WTC11 (cell line): ENCODE data around the gene POLR3B. TPM values are rescaled to one million over a fixed set of nuclear protein-coding genes. Genes with fewer than 3 reads are reported as not detected.
A peak's percentile ranks its signal among the peaks of the same experiment; 100 is the strongest.
"Not testable (repeated sequence)": the region's sequence is repeated elsewhere in the genome, so short reads cannot be mapped to it uniquely, and the experiment has no call there.

Source experiments
- ATAC-seq: fragments of 200-7000 bp; cut with Tn5 transposase; 2 replicates; pipeline ENCODE4 v1.10.0; 2021; ENCODE audit warnings: mild to moderate bottlenecking, moderate library complexity
- CTCF ChIA-PET: fragments of 300-600 bp; sonication (Branson Sonifier 250); formaldehyde crosslinking; loops from one replicate; lab custom pipeline; 2021; ENCODE audit warnings: antibody characterized with exemption; lab: Charles Lee
- POLR2A ChIA-PET: fragments of 350-600 bp; sonication (Branson Sonifier 250); formaldehyde crosslinking; loops from one replicate; lab custom pipeline; 2021; ENCODE audit warnings: antibody characterized with exemption; lab: Charles Lee
- DNase-seq: peaks from one replicate; pipeline ENCODE4 v3.0.0; 2021; ENCODE audit warnings: low spot score
- H3K27ac Mint-ChIP-seq: 2 replicates; pipeline ENCODE4 v1.8.0; 2021; ENCODE audit warnings: mixed read lengths
- H3K27me3 Mint-ChIP-seq: 2 replicates; pipeline ENCODE4 v1.8.0; 2021; ENCODE audit warnings: low read depth, mild to moderate bottlenecking, moderate library complexity, mixed read lengths
- H3K36me3 Mint-ChIP-seq: 2 replicates; pipeline ENCODE4 v1.8.0; 2021; ENCODE audit warnings: mixed read lengths
- H3K4me1 Mint-ChIP-seq: 2 replicates; pipeline ENCODE4 v1.8.0; 2022; ENCODE audit warnings: mixed read lengths
- H3K4me3 Mint-ChIP-seq: 2 replicates; pipeline ENCODE4 v1.8.0; 2021; ENCODE audit warnings: mild to moderate bottlenecking, moderate library complexity, mixed read lengths
- H3K9me3 Mint-ChIP-seq: 2 replicates; pipeline ENCODE4 v1.8.0; 2021; ENCODE audit warnings: mixed read lengths
- ELF4 ChIP-seq: sonication (generic); formaldehyde crosslinking; IDR thresholded peaks from 2 replicates; pipeline ENCODE4 v1.8.1; 2022; ENCODE audit warnings: low read depth, mild to moderate bottlenecking, moderate library complexity, missing genetic modification reagents
- EMX1 ChIP-seq: fragments of 250-450 bp; sonication (Bioruptor Pico); IDR thresholded peaks from 2 replicates; pipeline ENCODE4 v1.8.0; 2021; ENCODE audit warnings: mild to moderate bottlenecking
- IRF2 ChIP-seq: sonication (generic); formaldehyde crosslinking; IDR thresholded peaks from 2 replicates; pipeline ENCODE4 v1.8.0; 2022; ENCODE audit warnings: low read depth, missing genetic modification reagents, borderline replicate concordance
- MXD4 ChIP-seq: fragments of 250-450 bp; sonication (Bioruptor Pico); IDR thresholded peaks from 2 replicates; pipeline ENCODE4 v1.8.0; 2021; ENCODE audit warnings: mild to moderate bottlenecking, moderate library complexity, borderline replicate concordance
- NFE2L1 ChIP-seq: sonication (generic); formaldehyde crosslinking; IDR thresholded peaks from 2 replicates; pipeline ENCODE4 v1.8.1; 2023; ENCODE audit warnings: missing genetic modification reagents
- NFYB ChIP-seq: sonication (generic); formaldehyde crosslinking; conservative IDR thresholded peaks from 2 replicates; pipeline ENCODE4 v1.8.0; 2022; ENCODE audit warnings: low read depth, missing genetic modification reagents
- NR1H2 ChIP-seq: sonication (generic); formaldehyde crosslinking; IDR thresholded peaks from 2 replicates; pipeline ENCODE4 v1.9.0; 2021; ENCODE audit warnings: mild to moderate bottlenecking, moderate library complexity, missing genetic modification reagents
- NR3C1 ChIP-seq: sonication (generic); formaldehyde crosslinking; conservative IDR thresholded peaks from 2 replicates; pipeline ENCODE4 v1.8.1; 2023; ENCODE audit warnings: low read depth, mild to moderate bottlenecking, missing genetic modification reagents
- ZNF121 ChIP-seq: sonication (generic); formaldehyde crosslinking; IDR thresholded peaks from 2 replicates; pipeline ENCODE4 v1.8.0; 2023; ENCODE audit warnings: missing genetic modification reagents
- ZNF138 ChIP-seq: sonication (generic); formaldehyde crosslinking; conservative IDR thresholded peaks from 2 replicates; pipeline ENCODE4 v1.8.1; 2022; ENCODE audit warnings: mild to moderate bottlenecking, moderate library complexity, missing genetic modification reagents
- ZNF396 ChIP-seq: fragments of 250-450 bp; sonication (Bioruptor Pico); IDR thresholded peaks from 2 replicates; pipeline ENCODE4 v1.8.0; 2021; ENCODE audit warnings: mild to moderate bottlenecking, moderate library complexity, borderline replicate concordance
- total RNA-seq: library from RNA; stranded (reverse); gene quantifications from 3 replicates; pipeline ENCODE4 v1.2.3, GENCODE V29; 2021
- TF ChIP-seq, protein P1 (sequence below): fragments of 250-450 bp; sonication (Bioruptor Pico); IDR thresholded peaks from 2 replicates; pipeline ENCODE4 v1.9.0; 2021; ENCODE audit warnings: mild to moderate bottlenecking, borderline replicate concordance
- TF ChIP-seq, protein P2 (sequence below): sonication (generic); formaldehyde crosslinking; IDR thresholded peaks from 2 replicates; pipeline ENCODE4 v1.8.1; 2023; ENCODE audit warnings: mild to moderate bottlenecking, missing genetic modification reagents
- TF ChIP-seq, protein P3 (sequence below): fragments of 250-450 bp; sonication (Bioruptor Pico); IDR thresholded peaks from 2 replicates; pipeline ENCODE4 v1.8.0; 2021; ENCODE audit warnings: mild to moderate bottlenecking
- TF ChIP-seq, protein P4 (sequence below): sonication (generic); formaldehyde crosslinking; IDR thresholded peaks from 2 replicates; pipeline ENCODE4 v1.8.0; 2023; ENCODE audit warnings: mild to moderate bottlenecking, missing genetic modification reagents
- TF ChIP-seq, protein P5 (sequence below): sonication (generic); formaldehyde crosslinking; IDR thresholded peaks from 2 replicates; pipeline ENCODE4 v1.8.0; 2022; ENCODE audit warnings: missing genetic modification reagents

The POLR3B gene
- total RNA-seq, 1 experiment from 2014 or later, result 9.0 TPM

DNA sequence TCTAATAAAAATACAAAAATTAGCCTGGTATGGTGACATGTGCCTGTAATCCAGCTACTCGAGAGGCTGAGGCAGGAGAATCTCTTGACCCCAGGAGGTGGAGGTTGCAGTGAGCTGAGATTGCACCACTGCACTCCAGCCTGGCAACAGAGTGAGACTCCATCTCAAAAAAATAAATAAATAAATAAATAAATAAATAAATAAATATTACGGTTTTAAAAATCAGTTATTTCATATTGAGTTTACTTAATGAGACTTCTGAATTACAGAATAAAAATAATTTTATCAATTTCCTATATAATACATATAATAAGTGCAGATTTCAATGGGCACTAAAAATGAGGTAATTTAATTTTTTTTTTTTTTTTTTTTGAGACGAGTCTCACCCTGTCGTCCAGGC is 44.1 kb upstream of the POLR3B start:
- H3K9me3 Mint-ChIP-seq, POLR2A ChIA-PET, ATAC-seq, DNase-seq, H3K36me3 Mint-ChIP-seq, H3K27ac Mint-ChIP-seq, CTCF ChIA-PET, H3K27me3 Mint-ChIP-seq, H3K4me3 Mint-ChIP-seq: not testable (repeated sequence)
- peaks cover 11% of the 10 kb centered on the region; the same call in 1 of the 2 replicates for H3K4me1 Mint-ChIP-seq

DNA sequence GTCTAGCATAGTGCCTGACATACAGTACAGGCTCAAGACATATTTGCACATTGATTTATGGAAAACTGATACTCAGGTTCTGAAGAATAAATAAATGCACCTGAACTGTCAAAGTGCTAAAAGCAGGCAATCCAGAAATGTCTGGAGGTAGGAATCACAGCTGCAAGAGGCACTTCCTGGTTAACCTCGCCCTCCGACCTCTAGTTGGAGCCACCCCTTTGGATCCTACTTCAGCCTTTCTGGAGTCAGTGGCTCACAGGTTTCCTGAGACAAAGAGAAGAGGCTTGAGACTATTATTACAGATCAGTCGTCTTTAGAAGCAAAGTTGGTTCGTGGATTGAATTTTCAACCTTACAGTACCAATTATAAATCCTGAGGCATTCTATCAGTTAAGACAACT is 42.0 kb upstream of the POLR3B start:
- no peaks in the 10 kb centered on the region for H3K9me3 Mint-ChIP-seq
- ATAC-seq (peak; percentile 66), DNase-seq (no peak)
- TF ChIP-seq IRF2 (CRISPR knock-in tag) (no peak), NFE2L1 (CRISPR knock-in tag) (no peak), ZNF396 (CRISPR knock-in tag) (no peak), MXD4 (no peak), NFYB (CRISPR knock-in tag) (no peak), NR1H2 (no peak), NR3C1 (CRISPR knock-in tag) (no peak), ZNF121 (CRISPR knock-in tag) (no peak), ZNF138 (CRISPR knock-in tag) (no peak), ELF4 (CRISPR knock-in tag) (no peak), EMX1 (CRISPR knock-in tag) (no peak)
- TF ChIP-seq, protein P1, sequence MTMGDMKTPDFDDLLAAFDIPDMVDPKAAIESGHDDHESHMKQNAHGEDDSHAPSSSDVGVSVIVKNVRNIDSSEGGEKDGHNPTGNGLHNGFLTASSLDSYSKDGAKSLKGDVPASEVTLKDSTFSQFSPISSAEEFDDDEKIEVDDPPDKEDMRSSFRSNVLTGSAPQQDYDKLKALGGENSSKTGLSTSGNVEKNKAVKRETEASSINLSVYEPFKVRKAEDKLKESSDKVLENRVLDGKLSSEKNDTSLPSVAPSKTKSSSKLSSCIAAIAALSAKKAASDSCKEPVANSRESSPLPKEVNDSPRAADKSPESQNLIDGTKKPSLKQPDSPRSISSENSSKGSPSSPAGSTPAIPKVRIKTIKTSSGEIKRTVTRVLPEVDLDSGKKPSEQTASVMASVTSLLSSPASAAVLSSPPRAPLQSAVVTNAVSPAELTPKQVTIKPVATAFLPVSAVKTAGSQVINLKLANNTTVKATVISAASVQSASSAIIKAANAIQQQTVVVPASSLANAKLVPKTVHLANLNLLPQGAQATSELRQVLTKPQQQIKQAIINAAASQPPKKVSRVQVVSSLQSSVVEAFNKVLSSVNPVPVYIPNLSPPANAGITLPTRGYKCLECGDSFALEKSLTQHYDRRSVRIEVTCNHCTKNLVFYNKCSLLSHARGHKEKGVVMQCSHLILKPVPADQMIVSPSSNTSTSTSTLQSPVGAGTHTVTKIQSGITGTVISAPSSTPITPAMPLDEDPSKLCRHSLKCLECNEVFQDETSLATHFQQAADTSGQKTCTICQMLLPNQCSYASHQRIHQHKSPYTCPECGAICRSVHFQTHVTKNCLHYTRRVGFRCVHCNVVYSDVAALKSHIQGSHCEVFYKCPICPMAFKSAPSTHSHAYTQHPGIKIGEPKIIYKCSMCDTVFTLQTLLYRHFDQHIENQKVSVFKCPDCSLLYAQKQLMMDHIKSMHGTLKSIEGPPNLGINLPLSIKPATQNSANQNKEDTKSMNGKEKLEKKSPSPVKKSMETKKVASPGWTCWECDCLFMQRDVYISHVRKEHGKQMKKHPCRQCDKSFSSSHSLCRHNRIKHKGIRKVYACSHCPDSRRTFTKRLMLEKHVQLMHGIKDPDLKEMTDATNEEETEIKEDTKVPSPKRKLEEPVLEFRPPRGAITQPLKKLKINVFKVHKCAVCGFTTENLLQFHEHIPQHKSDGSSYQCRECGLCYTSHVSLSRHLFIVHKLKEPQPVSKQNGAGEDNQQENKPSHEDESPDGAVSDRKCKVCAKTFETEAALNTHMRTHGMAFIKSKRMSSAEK (CRISPR knock-in tag), result no peak
- TF ChIP-seq, protein P2, sequence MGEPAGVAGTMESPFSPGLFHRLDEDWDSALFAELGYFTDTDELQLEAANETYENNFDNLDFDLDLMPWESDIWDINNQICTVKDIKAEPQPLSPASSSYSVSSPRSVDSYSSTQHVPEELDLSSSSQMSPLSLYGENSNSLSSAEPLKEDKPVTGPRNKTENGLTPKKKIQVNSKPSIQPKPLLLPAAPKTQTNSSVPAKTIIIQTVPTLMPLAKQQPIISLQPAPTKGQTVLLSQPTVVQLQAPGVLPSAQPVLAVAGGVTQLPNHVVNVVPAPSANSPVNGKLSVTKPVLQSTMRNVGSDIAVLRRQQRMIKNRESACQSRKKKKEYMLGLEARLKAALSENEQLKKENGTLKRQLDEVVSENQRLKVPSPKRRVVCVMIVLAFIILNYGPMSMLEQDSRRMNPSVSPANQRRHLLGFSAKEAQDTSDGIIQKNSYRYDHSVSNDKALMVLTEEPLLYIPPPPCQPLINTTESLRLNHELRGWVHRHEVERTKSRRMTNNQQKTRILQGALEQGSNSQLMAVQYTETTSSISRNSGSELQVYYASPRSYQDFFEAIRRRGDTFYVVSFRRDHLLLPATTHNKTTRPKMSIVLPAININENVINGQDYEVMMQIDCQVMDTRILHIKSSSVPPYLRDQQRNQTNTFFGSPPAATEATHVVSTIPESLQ (CRISPR knock-in tag), result no peak
- TF ChIP-seq, protein P3, sequence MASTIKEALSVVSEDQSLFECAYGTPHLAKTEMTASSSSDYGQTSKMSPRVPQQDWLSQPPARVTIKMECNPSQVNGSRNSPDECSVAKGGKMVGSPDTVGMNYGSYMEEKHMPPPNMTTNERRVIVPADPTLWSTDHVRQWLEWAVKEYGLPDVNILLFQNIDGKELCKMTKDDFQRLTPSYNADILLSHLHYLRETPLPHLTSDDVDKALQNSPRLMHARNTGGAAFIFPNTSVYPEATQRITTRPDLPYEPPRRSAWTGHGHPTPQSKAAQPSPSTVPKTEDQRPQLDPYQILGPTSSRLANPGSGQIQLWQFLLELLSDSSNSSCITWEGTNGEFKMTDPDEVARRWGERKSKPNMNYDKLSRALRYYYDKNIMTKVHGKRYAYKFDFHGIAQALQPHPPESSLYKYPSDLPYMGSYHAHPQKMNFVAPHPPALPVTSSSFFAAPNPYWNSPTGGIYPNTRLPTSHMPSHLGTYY, result no peak
- TF ChIP-seq, protein P4, sequence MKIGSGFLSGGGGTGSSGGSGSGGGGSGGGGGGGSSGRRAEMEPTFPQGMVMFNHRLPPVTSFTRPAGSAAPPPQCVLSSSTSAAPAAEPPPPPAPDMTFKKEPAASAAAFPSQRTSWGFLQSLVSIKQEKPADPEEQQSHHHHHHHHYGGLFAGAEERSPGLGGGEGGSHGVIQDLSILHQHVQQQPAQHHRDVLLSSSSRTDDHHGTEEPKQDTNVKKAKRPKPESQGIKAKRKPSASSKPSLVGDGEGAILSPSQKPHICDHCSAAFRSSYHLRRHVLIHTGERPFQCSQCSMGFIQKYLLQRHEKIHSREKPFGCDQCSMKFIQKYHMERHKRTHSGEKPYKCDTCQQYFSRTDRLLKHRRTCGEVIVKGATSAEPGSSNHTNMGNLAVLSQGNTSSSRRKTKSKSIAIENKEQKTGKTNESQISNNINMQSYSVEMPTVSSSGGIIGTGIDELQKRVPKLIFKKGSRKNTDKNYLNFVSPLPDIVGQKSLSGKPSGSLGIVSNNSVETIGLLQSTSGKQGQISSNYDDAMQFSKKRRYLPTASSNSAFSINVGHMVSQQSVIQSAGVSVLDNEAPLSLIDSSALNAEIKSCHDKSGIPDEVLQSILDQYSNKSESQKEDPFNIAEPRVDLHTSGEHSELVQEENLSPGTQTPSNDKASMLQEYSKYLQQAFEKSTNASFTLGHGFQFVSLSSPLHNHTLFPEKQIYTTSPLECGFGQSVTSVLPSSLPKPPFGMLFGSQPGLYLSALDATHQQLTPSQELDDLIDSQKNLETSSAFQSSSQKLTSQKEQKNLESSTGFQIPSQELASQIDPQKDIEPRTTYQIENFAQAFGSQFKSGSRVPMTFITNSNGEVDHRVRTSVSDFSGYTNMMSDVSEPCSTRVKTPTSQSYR (CRISPR knock-in tag), result no peak
- TF ChIP-seq, protein P5, sequence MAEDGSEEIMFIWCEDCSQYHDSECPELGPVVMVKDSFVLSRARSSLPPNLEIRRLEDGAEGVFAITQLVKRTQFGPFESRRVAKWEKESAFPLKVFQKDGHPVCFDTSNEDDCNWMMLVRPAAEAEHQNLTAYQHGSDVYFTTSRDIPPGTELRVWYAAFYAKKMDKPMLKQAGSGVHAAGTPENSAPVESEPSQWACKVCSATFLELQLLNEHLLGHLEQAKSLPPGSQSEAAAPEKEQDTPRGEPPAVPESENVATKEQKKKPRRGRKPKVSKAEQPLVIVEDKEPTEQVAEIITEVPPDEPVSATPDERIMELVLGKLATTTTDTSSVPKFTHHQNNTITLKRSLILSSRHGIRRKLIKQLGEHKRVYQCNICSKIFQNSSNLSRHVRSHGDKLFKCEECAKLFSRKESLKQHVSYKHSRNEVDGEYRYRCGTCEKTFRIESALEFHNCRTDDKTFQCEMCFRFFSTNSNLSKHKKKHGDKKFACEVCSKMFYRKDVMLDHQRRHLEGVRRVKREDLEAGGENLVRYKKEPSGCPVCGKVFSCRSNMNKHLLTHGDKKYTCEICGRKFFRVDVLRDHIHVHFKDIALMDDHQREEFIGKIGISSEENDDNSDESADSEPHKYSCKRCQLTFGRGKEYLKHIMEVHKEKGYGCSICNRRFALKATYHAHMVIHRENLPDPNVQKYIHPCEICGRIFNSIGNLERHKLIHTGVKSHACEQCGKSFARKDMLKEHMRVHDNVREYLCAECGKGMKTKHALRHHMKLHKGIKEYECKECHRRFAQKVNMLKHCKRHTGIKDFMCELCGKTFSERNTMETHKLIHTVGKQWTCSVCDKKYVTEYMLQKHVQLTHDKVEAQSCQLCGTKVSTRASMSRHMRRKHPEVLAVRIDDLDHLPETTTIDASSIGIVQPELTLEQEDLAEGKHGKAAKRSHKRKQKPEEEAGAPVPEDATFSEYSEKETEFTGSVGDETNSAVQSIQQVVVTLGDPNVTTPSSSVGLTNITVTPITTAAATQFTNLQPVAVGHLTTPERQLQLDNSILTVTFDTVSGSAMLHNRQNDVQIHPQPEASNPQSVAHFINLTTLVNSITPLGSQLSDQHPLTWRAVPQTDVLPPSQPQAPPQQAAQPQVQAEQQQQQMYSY (CRISPR knock-in tag), result no peak
- no peak overlapping the region for H3K27ac Mint-ChIP-seq
- ChIA-PET CTCF (interaction anchor here (0.8 to 1.1 kb wide), 5 partner anchors 18 to 92 kb away, joined by 3 to 5 read pairs (median 4); no protein-coding TSS in a partner anchor), POLR2A (interaction anchor here (0.6 kb wide), 1 partner anchor 15 kb away, joined by 3 read pairs; no protein-coding TSS in a partner anchor)
- peaks cover 3% of the 10 kb centered on the region; the same call in 1 of the 2 replicates for H3K36me3 Mint-ChIP-seq
- H3K4me3 Mint-ChIP-seq, result no peak overlapping the region
- H3K27me3 Mint-ChIP-seq, result no peaks in the 10 kb centered on the region
- peaks cover 9% of the 10 kb centered on the region; the same call in 1 of the 2 replicates for H3K4me1 Mint-ChIP-seq
